Endothelial cell of umbilical vein (primary cell): Measurements from ENCODE around the gene ERAL1. TPM values are rescaled to one million over a fixed set of nuclear protein-coding genes. Genes with fewer than 3 reads are reported as not detected.

Source experiments
- BruUV-seq: library from RNA; stranded (reverse); fragments of 400-500 nt; replicated peaks from 2 replicates; lab custom pipeline; 2021; lab: Mats Ljungman, UMichigan
- CTCF ChIA-PET: fragments of 300-600, 350-600 bp; sonication (Branson Sonifier 250); formaldehyde crosslinking; loops from one replicate; lab custom pipeline; 2021; ENCODE audit warnings: antibody characterized with exemption, inconsistent platforms; lab: Charles Lee
- POLR2A ChIA-PET: fragments of 300-600, 350-600 bp; sonication (Branson Sonifier 250); formaldehyde crosslinking; loops from one replicate; lab custom pipeline; 2021; ENCODE audit warnings: antibody characterized with exemption, inconsistent platforms; lab: Charles Lee
- DNase-seq: peaks from one replicate; pipeline ENCODE4 v3.0.0-alpha.2; 2011; ENCODE audit warnings: low read depth, low spot score
- FAIRE-seq: peaks from 2 replicates; lab custom pipeline; 2011; peaks lifted over from hg19 to GRCh38; lab: Jason Lieb, UNC
- H2AFZ ChIP-seq: 2 replicates; pipeline ENCODE4 v1.6.0; 2012; ENCODE audit warnings: low read depth, low read length, control low read depth, inconsistent platforms
- H3K27ac ChIP-seq: 2 replicates; pipeline ENCODE4 v1.5.1; 2011; ENCODE audit warnings: low read depth, mild to moderate bottlenecking, control low read depth, low read length, moderate library complexity; ENCODE audit not compliant: insufficient read depth
- H3K27me3 ChIP-seq, 2 experiments: 2 replicates each; pipeline versions ENCODE4 v1.6.0 to v1.6.1; 2011; ENCODE audit warnings: low read length in 2 of 2, mixed read lengths in 1 of 2; ENCODE audit not compliant: control insufficient read depth in 2 of 2, insufficient read depth in 2 of 2
- H3K36me3 ChIP-seq, 2 experiments: 2 replicates in 1 of 2; 3 replicates in 1 of 2; pipeline ENCODE4 v1.5.1; 2011; ENCODE audit warnings: low read length in 2 of 2, mild to moderate bottlenecking in 1 of 2, moderate library complexity in 1 of 2; ENCODE audit not compliant: control insufficient read depth in 2 of 2, insufficient read depth in 2 of 2; ENCODE audit errors: extremely low read depth in 1 of 2
- H3K4me1 ChIP-seq: 3 replicates; pipeline ENCODE4 v1.5.1; 2011; ENCODE audit warnings: mild to moderate bottlenecking, low read length; ENCODE audit not compliant: control insufficient read depth, insufficient read depth; ENCODE audit errors: extremely low read depth
- H3K4me2 ChIP-seq: 2 replicates; pipeline ENCODE4 v1.6.1; 2011; ENCODE audit warnings: low read length, control low read depth, mixed read lengths; ENCODE audit not compliant: insufficient read depth
- H3K4me3 ChIP-seq, 3 experiments: fragments of 200-600 bp in 1 of 3; sonication (generic), shearing (Covaris generic) in 1 of 3; replicated peaks in 1 of 3; 2 replicates each; pipeline ENCODE4 v1.5.1; 2011 to 2016; ENCODE audit warnings: control low read depth in 3 of 3, low read length in 3 of 3, mild to moderate bottlenecking in 2 of 3, inconsistent platforms in 1 of 3, low read depth in 1 of 3, moderate library complexity in 1 of 3; ENCODE audit not compliant: insufficient read depth in 1 of 3
- H3K79me2 ChIP-seq: 2 replicates; pipeline ENCODE4 v1.6.0; 2012; ENCODE audit warnings: low read length, inconsistent platforms; ENCODE audit not compliant: control insufficient read depth, insufficient read depth
- H3K9ac ChIP-seq: replicated peaks from 2 replicates; pipeline ENCODE3; 2011; ENCODE audit warnings: low read length, control low read depth; ENCODE audit not compliant: insufficient read depth; ENCODE audit errors: extremely low read depth
- H3K9me1 ChIP-seq: replicated peaks from 3 replicates; pipeline ENCODE4 v1.6.0; 2011; ENCODE audit warnings: mild to moderate bottlenecking, low read length; ENCODE audit not compliant: control insufficient read depth, insufficient read depth; ENCODE audit errors: extremely low read depth
- H3K9me3 ChIP-seq: replicated peaks from 2 replicates; pipeline ENCODE4 v1.5.1; 2012; ENCODE audit warnings: low read length, inconsistent platforms; ENCODE audit not compliant: control insufficient read depth, insufficient read depth
- H4K20me1 ChIP-seq: replicated peaks from 2 replicates; pipeline ENCODE3; 2011; ENCODE audit warnings: mild to moderate bottlenecking, low read length; ENCODE audit not compliant: control insufficient read depth, insufficient read depth; ENCODE audit errors: extremely low read depth
- EZH2 ChIP-seq: IDR thresholded peaks from 2 replicates; pipeline ENCODE4 v1.6.1; 2012; ENCODE audit warnings: borderline replicate concordance, low read depth, mild to moderate bottlenecking, moderate library complexity, low read length, inconsistent platforms; ENCODE audit not compliant: severe bottlenecking
- FOS ChIP-seq: IDR thresholded peaks from 2 replicates; pipeline ENCODE4 v1.6.1; 2011; ENCODE audit warnings: mild to moderate bottlenecking, low read length, moderate library complexity, borderline replicate concordance; ENCODE audit not compliant: insufficient read depth
- GATA2 ChIP-seq: IDR thresholded peaks from 2 replicates; pipeline ENCODE4 v1.7.0; 2011; ENCODE audit warnings: low read depth, mild to moderate bottlenecking, moderate library complexity, mixed read lengths, low read length; ENCODE audit not compliant: insufficient read length, insufficient read depth
- MYC ChIP-seq: IDR thresholded peaks from one replicate; pipeline ENCODE4 v1.6.1; 2011; ENCODE audit warnings: mild to moderate bottlenecking, low read depth, low read length
- POLR2A ChIP-seq: IDR thresholded peaks from 2 replicates; pipeline ENCODE4 v1.6.1; 2012; ENCODE audit warnings: low read depth, mild to moderate bottlenecking, control low read depth, low read length
- POLR2AphosphoS5 ChIP-seq: IDR thresholded peaks from 2 replicates; pipeline ENCODE4 v1.6.1; 2012; ENCODE audit warnings: low read depth, mild to moderate bottlenecking, control low read depth, low read length, moderate library complexity; ENCODE audit not compliant: insufficient read depth
- dilution Hi-C: fragments of 300-500 bp; cut with MboI; formaldehyde crosslinking; loops from one replicate; pipeline ENCODE4 v1.15.0; 2019; ENCODE audit warnings: low sequenced_read_pairs; ENCODE audit not compliant: extremely low pct_ligation_motif_present
- intact Hi-C: fragments of 100-400 bp; cut with micrococcal nuclease; formaldehyde crosslinking; loops from one replicate; pipeline ENCODE4 v1.10.0; 2022
- polyA plus RNA-seq, 4 experiments: library from polyadenylated mRNA; depleted of rRNA in 3 of 4; stranded (reverse) in 3 of 4; unstranded in 1 of 4; fragments of >200 nt; gene quantifications; 2 replicates each; pipeline versions ENCODE4 v1.2.1 to v1.2.3, GENCODE V29; 2011 to 2012; ENCODE audit warnings: missing spikeins in 1 of 4
- total RNA-seq: library from RNA; stranded (reverse); gene quantifications from 2 replicates; pipeline ENCODE4 v1.2.3, GENCODE V29; 2021

ERAL1 gene
- total and polyA plus RNA-seq, 2 donors (not counting 3 experiments of a cell fraction or from before 2014, with no cell fraction given), result 58.0 to 86.6 TPM

- peak overlapping the region; percentile 90 for H3K9ac ChIP-seq
- H2AFZ ChIP-seq, result peak overlapping the region; percentile 8
- dilution Hi-C loops, result no loop called here
- DNase-seq (peak; percentile 74), FAIRE-seq (peak; percentile 59)
- no peaks in the 10 kb centered on the region for H4K20me1 ChIP-seq
- CTCF ChIA-PET, result interaction anchor here (1.4 to 3.1 kb wide), 4 partner anchors 21 to 101 kb away, joined by 3 to 32 read pairs (median 8); no protein-coding TSS in a partner anchor
- no peaks in the 10 kb centered on the region for H3K36me3 ChIP-seq
- POLR2A ChIA-PET, result interaction anchor here (0.6 kb wide), 1 partner anchor 22 kb away, joined by 7 read pairs; no protein-coding TSS in a partner anchor
- TF ChIP-seq POLR2AphosphoS5 (no peak), MYC (no peak), GATA2 (peak; percentile 27), EZH2 (no peak), FOS (no peak)
- peak overlapping the region; percentile 98 for H3K4me2 ChIP-seq
- intact Hi-C loops, result loop anchor here (1.0 to 5.0 kb wide), 3 partner anchors 31 to 94 kb away; partner anchors contain the start of genes FAM222B, RAB34 and RPL23A
- H3K27ac ChIP-seq, result peak overlapping the region; percentile 95
- TSS peak; percentile 32 for BruUV-seq
- peak overlapping the region; percentile 90 to 98 (median 95) for H3K4me3 ChIP-seq
- peaks cover 58% of the 10 kb centered on the region for H3K79me2 ChIP-seq
- no peaks in the 10 kb centered on the region for H3K9me3 ChIP-seq
- no peaks in the 10 kb centered on the region for H3K9me1 ChIP-seq
- no peaks in the 10 kb centered on the region for H3K27me3 ChIP-seq
- peaks cover 48% of the 10 kb centered on the region for H3K4me1 ChIP-seq
Measured at GRCh38 chr17:28811651-28812090, 43.1 kb upstream of the ERAL1 start.

GRCh38 chr17:28812091-28812747 lies 42.6 kb upstream of the ERAL1 start:
- FAIRE-seq (peak; percentile 93), DNase-seq (peak; percentile 97)
- Histone ChIP-seq H3K36me3 (no peaks in the 10 kb centered on the region), H3K9me3 (no peaks in the 10 kb centered on the region), H3K9me1 (no peaks in the 10 kb centered on the region), H3K79me2 (peaks cover 56% of the 10 kb centered on the region), H3K4me3 (peak overlapping the region; percentile 90 to 98 (median 95)), H3K27ac (peak overlapping the region; percentile 95), H2AFZ (peak overlapping the region; percentile 8), H3K4me1 (peaks cover 44% of the 10 kb centered on the region), H3K4me2 (peak overlapping the region; percentile 98), H3K9ac (peak overlapping the region; percentile 90), H4K20me1 (no peaks in the 10 kb centered on the region), H3K27me3 (no peaks in the 10 kb centered on the region)
- dilution Hi-C loops (no loop called here), intact Hi-C loops (loop anchor here (1.0 to 5.0 kb wide), 3 partner anchors 30 to 95 kb away; partner anchors contain the start of genes FAM222B, RAB34 and RPL23A)
- no TSS peak for BruUV-seq
- CTCF ChIA-PET, result interaction anchor here (2.5 to 3.1 kb wide), 2 partner anchors 48 to 50 kb away, joined by 12 to 32 read pairs; no protein-coding TSS in a partner anchor
- no peak for TF ChIP-seq FOS
- peak; percentile 74 for TF ChIP-seq POLR2A
- TF ChIP-seq POLR2AphosphoS5, result peak; percentile 65
- POLR2A ChIA-PET, result interaction anchor here (0.6 kb wide), 1 partner anchor 22 kb away, joined by 7 read pairs; no protein-coding TSS in a partner anchor
